ENCODE data around the gene CDCA5.

CDCA5 gene

GRCh38 chr11:65102142-65103095 is 18.6 kb upstream of the CDCA5 start:
- H3K4me3 ChIP-seq (ENCODE audit: low read length), result no peak overlapping the region
- TF ChIP-seq, protein P1, sequence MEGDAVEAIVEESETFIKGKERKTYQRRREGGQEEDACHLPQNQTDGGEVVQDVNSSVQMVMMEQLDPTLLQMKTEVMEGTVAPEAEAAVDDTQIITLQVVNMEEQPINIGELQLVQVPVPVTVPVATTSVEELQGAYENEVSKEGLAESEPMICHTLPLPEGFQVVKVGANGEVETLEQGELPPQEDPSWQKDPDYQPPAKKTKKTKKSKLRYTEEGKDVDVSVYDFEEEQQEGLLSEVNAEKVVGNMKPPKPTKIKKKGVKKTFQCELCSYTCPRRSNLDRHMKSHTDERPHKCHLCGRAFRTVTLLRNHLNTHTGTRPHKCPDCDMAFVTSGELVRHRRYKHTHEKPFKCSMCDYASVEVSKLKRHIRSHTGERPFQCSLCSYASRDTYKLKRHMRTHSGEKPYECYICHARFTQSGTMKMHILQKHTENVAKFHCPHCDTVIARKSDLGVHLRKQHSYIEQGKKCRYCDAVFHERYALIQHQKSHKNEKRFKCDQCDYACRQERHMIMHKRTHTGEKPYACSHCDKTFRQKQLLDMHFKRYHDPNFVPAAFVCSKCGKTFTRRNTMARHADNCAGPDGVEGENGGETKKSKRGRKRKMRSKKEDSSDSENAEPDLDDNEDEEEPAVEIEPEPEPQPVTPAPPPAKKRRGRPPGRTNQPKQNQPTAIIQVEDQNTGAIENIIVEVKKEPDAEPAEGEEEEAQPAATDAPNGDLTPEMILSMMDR (IDR thresholded peaks at IDR 0.05; ENCODE audit: insufficient read depth, low read depth, low read length, missing control alignments), result no peak
- DNase-seq (ENCODE audit: low read depth), result no peak

- no peak for DNase-seq (ENCODE audit: low read depth)
- H3K4me3 ChIP-seq (ENCODE audit: low read length), result no peak overlapping the region
- TF ChIP-seq, protein P1 (IDR thresholded peaks at IDR 0.05; ENCODE audit: insufficient read depth, low read depth, low read length, missing control alignments), result no peak
Observed at GRCh38 chr11:65100674-65101350, 17.0 kb upstream of the CDCA5 start.

DNA sequence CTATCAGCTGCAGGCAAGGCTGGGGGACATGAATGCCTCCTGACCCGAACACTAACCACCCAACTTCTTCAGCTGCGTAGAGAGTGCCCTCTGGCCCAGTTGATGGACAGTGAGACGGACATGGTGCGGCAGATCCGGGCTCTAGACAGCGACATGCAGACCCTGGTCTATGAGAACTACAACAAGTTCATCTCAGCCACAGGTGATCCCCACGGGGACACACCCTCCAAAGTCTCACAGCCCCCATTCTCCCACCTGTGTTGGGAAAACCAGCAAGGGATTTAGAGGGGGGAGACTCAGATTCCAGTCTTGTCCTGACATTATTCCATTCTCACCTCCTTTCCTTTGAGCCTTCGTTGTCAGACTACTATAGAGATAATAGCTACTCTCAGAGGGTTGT is 13.1 kb upstream of the CDCA5 start:
- H3K4me3 ChIP-seq (ENCODE audit: low read length), result peak overlapping the region; percentile 81
- TF ChIP-seq, protein P1 (IDR thresholded peaks at IDR 0.05; ENCODE audit: insufficient read depth, low read depth, low read length, missing control alignments), result no peak
- no peak for DNase-seq (ENCODE audit: low read depth)

DNA sequence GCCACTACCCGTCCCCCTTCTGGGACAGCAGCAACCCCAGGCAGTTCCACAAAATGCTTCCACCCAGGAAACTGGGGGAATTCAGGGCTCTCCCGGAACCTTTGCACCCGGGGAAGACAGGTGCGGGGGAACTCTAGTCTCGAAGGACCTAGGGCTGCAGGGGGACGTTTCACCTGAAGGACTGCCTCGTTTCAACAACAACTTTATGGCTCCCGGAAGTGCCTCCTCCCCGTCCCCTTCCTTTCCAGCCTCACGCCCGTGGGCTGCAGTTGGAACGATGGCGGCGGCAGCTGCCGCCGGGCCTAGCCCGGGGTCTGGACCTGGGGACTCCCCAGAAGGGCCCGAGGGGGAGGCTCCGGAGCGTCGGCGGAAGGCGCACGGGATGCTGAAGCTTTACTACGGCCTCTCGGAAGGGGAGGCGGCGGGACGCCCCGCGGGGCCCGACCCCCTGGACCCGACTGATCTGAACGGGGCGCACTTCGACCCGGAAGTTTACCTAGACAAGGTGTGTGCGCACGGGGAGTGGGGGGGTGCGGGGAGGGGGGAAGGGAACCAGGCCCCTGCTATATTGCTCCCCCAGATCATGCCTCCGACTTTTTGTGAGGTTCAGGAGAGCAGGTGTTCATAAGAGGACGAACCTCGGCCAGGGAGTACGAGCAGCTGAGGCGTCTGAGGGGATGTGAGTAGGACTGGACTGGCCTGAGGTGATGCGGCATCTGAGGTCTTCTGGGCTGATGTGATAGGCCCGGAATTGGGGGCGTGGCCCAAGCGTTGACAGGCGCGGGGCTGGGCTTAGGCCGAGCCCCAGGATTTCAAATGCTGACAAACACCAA is 12.3 kb upstream of the CDCA5 start, which contains the start of gene VPS51:
VPS51 (plus strand) TSS at position 241 of the 833 bp plus-strand sequence; CDS start at position 278, 37 bp downstream.
- DNase-seq (ENCODE audit: low read depth), result peak; percentile 93
- peak within 1 kb of the TSS; percentile 81 for H3K4me3 ChIP-seq (ENCODE audit: low read length)
- TF ChIP-seq, protein P1 (IDR thresholded peaks at IDR 0.05; ENCODE audit: insufficient read depth, low read depth, low read length, missing control alignments), result no peak

GRCh38 chr11:65095427-65095826 is 11.6 kb upstream of the CDCA5 start:
- TF ChIP-seq, protein P1 (IDR thresholded peaks at IDR 0.05; ENCODE audit: insufficient read depth, low read depth, low read length, missing control alignments), result no peak
- DNase-seq (ENCODE audit: low read depth), result no peak
- peak overlapping the region; percentile 81 for H3K4me3 ChIP-seq (ENCODE audit: low read length)

DNA sequence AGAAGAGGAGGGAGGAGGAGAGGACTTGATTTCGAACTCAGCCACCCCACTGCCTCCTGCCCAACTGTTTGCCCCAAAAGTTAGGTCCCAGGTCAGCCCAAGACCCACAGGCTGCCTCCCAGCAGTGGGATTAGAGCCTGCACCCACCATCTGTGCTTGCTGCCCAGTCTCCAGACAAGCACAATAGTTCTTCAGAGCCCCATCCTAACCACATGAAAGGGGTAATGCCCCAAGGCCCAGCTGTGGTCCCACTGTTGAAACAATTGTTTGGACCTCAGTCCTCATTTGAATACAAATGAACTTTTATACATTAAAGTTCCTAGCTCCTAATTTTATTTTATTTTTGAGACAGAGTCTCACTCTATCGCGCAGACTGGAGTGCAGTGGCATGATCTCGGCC is 6.8 kb upstream of the CDCA5 start:
- H3K4me3 ChIP-seq (ENCODE audit: low read length), result no peak overlapping the region
- DNase-seq (ENCODE audit: low read depth), result no peak
- TF ChIP-seq, protein P1 (IDR thresholded peaks at IDR 0.05; ENCODE audit: insufficient read depth, low read depth, low read length, missing control alignments), result no peak
